ENCODE data around the gene APLF. TPM values are rescaled to one million over a fixed set of nuclear protein-coding genes. Genes with fewer than 3 reads are reported as not detected.
"Not testable (repeated sequence)": the region's sequence is repeated elsewhere in the genome, so short reads cannot be mapped to it uniquely, and the experiment has no call there.

APLF gene
- total RNA-seq, 1 experiment from 2014 or later = 2.1 TPM

DNA sequence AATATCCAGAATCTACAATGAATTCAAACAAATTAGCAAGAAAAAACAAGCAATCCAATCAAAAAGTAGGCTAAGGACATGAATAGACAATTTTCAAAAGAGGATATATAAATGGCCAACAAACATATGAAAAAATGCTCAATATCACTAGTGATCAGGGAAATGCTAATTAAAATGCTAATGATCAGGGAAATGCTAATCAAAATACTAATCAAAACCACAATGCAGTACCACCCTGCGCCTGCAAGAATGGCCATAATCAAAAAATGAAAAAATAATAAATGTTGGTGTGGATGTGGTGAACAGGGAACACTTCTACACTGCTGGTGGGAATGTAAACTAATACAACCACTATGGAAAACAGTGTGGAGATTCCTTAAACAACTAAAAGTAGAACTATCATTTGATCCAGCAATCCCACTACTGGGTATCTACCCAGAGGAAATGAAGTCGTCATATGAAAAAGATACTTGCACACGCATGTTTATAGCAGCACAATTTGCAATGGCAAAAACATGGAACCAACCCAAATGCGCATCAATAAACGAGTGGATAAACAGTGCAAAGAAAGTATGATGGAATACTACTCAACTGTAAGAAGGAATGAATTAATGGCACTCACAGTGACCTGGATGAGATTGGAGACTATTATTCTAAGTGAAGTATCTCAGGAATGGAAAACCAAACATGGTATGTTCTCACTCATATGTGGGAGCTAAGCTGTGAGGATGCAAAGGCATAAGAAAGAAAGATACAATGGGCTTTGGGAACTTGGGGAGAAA is 88.2 kb downstream of the APLF start:
- H3K36me3 ChIP-seq (replicated peaks; ENCODE audit: control insufficient read depth, insufficient read depth, low read length); H3K4me3 ChIP-seq (ENCODE audit: insufficient read depth, low read depth, low read length); H3K27me3 ChIP-seq (ENCODE audit: control insufficient read depth, insufficient read depth, low read length); DNase-seq: not testable (repeated sequence)

DNA sequence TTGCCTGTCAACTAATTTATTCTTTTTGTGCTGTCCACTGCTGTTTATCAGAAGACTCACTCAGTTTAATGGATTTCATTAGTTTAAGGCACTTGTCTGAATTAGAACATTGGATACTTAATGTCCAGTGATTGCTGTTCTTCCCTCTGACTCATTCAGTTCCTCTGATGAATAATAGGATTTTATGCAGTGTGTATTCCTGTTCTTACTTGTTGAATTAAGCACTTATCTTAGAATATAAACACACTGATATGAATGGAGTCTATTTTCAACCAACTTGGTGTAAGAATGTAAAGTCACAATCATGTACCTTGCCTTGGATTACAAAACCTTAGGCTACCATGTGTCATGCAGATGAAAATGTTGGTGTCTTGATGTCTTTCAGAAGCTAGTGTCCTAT is 89.0 kb downstream of the APLF start:
- H3K4me3 ChIP-seq (ENCODE audit: insufficient read depth, low read depth, low read length) = no peak overlapping the region
- no peaks in the 10 kb centered on the region for H3K27me3 ChIP-seq (ENCODE audit: control insufficient read depth, insufficient read depth, low read length)
- H3K36me3 ChIP-seq (replicated peaks; ENCODE audit: control insufficient read depth, insufficient read depth, low read length) = no peaks in the 10 kb centered on the region
- no peak for DNase-seq

GRCh38 chr2:68558576-68558975 is 91.2 kb downstream of the APLF start:
- Histone ChIP-seq H3K4me3 (ENCODE audit: insufficient read depth, low read depth, low read length) (no peak overlapping the region), H3K36me3 (replicated peaks; ENCODE audit: control insufficient read depth, insufficient read depth, low read length) (no peaks in the 10 kb centered on the region), H3K27me3 (ENCODE audit: control insufficient read depth, insufficient read depth, low read length) (no peaks in the 10 kb centered on the region)
- no peak for DNase-seq

- no peak overlapping the region for H3K4me3 ChIP-seq (ENCODE audit: insufficient read depth, low read depth, low read length)
- H3K27me3 ChIP-seq (ENCODE audit: control insufficient read depth, insufficient read depth, low read length) = no peaks in the 10 kb centered on the region
- DNase-seq = no peak
- H3K36me3 ChIP-seq (replicated peaks; ENCODE audit: control insufficient read depth, insufficient read depth, low read length) = no peaks in the 10 kb centered on the region
Measured at GRCh38 chr2:68559692-68560091, 92.3 kb downstream of the APLF start.

DNA sequence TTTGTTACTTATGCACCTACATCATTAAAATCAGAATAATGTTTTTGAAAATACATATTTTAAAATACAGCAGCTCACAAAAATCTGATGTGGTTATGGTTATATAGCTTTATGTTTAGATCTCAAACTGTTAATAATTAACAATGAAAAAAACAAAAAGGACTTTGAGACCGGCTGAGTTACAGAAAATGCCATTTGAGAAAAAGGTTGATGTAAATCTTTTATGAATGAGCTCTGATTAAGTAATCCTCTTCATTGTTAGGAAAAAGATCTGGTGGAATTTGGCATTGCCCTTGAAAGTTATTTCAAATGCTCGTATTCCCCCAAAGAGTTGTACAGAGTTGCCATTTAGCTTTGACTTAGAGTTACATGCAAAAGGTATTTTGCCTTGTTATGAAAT is 93.2 kb downstream of the APLF start:
- Histone ChIP-seq H3K27me3 (ENCODE audit: control insufficient read depth, insufficient read depth, low read length) (no peaks in the 10 kb centered on the region), H3K4me3 (ENCODE audit: insufficient read depth, low read depth, low read length) (no peak overlapping the region), H3K36me3 (replicated peaks; ENCODE audit: control insufficient read depth, insufficient read depth, low read length) (no peaks in the 10 kb centered on the region)
- DNase-seq = no peak

GRCh38 chr2:68561372-68561771 is 94.0 kb downstream of the APLF start:
- Histone ChIP-seq H3K27me3 (ENCODE audit: control insufficient read depth, insufficient read depth, low read length) (no peaks in the 10 kb centered on the region), H3K36me3 (replicated peaks; ENCODE audit: control insufficient read depth, insufficient read depth, low read length) (no peaks in the 10 kb centered on the region), H3K4me3 (ENCODE audit: insufficient read depth, low read depth, low read length) (no peak overlapping the region)
- no peak for DNase-seq

DNA sequence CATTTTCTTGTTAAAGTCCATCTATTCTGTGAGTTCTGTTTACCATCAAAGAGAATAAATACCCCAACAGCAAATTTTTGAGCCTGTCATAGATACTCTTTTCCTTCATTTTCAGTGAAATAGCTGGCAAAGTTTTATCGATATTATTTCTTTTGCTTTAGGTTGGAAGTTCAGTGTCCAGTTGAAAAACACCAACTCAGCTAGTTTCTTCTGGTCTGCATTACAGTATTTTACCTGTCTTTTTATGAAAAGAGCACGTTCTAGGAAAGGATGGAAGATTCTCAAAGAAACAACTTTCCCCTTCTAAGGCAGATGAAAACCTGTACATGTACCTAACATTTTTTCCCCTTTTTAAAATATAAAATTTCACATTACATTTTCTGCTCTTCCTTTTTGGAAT is 95.5 kb downstream of the APLF start:
- H3K4me3 ChIP-seq (ENCODE audit: insufficient read depth, low read depth, low read length) = no peak overlapping the region
- no peak for DNase-seq
- no peaks in the 10 kb centered on the region for H3K36me3 ChIP-seq (replicated peaks; ENCODE audit: control insufficient read depth, insufficient read depth, low read length)
- no peaks in the 10 kb centered on the region for H3K27me3 ChIP-seq (ENCODE audit: control insufficient read depth, insufficient read depth, low read length)

DNA sequence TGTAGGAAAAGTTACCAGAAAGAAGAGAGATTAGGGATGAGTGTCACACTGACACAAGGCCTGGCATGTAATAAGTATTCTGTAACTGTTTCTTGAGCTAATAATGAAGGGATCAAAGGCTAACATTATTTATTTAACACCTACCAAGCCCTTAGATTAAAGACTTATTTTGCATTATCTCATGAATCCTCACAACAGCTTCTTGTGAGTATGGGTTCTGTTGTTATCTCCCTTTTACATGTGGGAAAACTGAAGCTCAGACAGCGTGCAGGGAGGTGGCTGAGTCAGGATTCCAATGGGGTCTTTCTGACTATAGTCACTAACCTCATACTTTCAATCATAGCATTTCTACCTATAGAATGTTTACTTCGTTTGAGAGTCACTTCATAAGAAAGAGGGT is 97.0 kb downstream of the APLF start:
- H3K4me3 ChIP-seq (ENCODE audit: insufficient read depth, low read depth, low read length) = no peak overlapping the region
- no peaks in the 10 kb centered on the region for H3K36me3 ChIP-seq (replicated peaks; ENCODE audit: control insufficient read depth, insufficient read depth, low read length)
- H3K27me3 ChIP-seq (ENCODE audit: control insufficient read depth, insufficient read depth, low read length) = no peaks in the 10 kb centered on the region
- no peak for DNase-seq

DNA sequence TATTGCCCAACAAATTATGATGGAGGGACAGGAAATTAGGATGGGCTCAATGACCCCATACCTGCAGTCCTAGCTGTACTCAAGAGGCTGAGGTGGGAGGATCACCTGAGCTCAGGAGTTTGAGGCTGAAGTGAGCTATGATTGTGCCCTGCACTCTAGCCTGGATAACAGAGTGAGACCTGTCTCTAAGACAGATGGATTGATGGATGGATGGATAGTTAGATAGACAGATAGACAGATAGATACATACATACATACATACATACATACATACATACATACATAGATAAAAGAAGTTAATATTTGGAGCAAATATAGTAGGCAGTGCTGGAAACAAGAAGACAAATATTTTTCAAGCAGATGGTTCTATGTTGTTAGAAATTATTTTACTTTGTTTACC is 97.9 kb downstream of the APLF start:
- no peak for DNase-seq
- no peaks in the 10 kb centered on the region for H3K27me3 ChIP-seq (ENCODE audit: control insufficient read depth, insufficient read depth, low read length)
- H3K4me3 ChIP-seq (ENCODE audit: insufficient read depth, low read depth, low read length) = no peak overlapping the region
- H3K36me3 ChIP-seq (replicated peaks; ENCODE audit: control insufficient read depth, insufficient read depth, low read length) = no peaks in the 10 kb centered on the region

- Histone ChIP-seq H3K27me3 (ENCODE audit: control insufficient read depth, insufficient read depth, low read length) (no peaks in the 10 kb centered on the region), H3K4me3 (ENCODE audit: insufficient read depth, low read depth, low read length) (no peak overlapping the region), H3K36me3 (replicated peaks; ENCODE audit: control insufficient read depth, insufficient read depth, low read length) (no peaks in the 10 kb centered on the region)
- DNase-seq = no peak
Measured at GRCh38 chr2:68565858-68566257, 98.5 kb downstream of the APLF start.

GRCh38 chr2:68566362-68566761 is 99.0 kb downstream of the APLF start:
- no peaks in the 10 kb centered on the region for H3K27me3 ChIP-seq (ENCODE audit: control insufficient read depth, insufficient read depth, low read length)
- H3K4me3 ChIP-seq (ENCODE audit: insufficient read depth, low read depth, low read length) = no peak overlapping the region
- no peaks in the 10 kb centered on the region for H3K36me3 ChIP-seq (replicated peaks; ENCODE audit: control insufficient read depth, insufficient read depth, low read length)
- DNase-seq = no peak

- Histone ChIP-seq H3K27me3 (ENCODE audit: control insufficient read depth, insufficient read depth, low read length) (no peaks in the 10 kb centered on the region), H3K36me3 (replicated peaks; ENCODE audit: control insufficient read depth, insufficient read depth, low read length) (no peaks in the 10 kb centered on the region), H3K4me3 (ENCODE audit: insufficient read depth, low read depth, low read length) (no peak overlapping the region)
- no peak for DNase-seq
Measured at GRCh38 chr2:68568116-68568515, 100.7 kb downstream of the APLF start.

GRCh38 chr2:68569604-68570003 is 102.2 kb downstream of the APLF start:
- H3K36me3 ChIP-seq (replicated peaks; ENCODE audit: control insufficient read depth, insufficient read depth, low read length) = no peaks in the 10 kb centered on the region
- DNase-seq = no peak
- H3K4me3 ChIP-seq (ENCODE audit: insufficient read depth, low read depth, low read length) = no peak overlapping the region
- H3K27me3 ChIP-seq (ENCODE audit: control insufficient read depth, insufficient read depth, low read length) = no peaks in the 10 kb centered on the region

DNA sequence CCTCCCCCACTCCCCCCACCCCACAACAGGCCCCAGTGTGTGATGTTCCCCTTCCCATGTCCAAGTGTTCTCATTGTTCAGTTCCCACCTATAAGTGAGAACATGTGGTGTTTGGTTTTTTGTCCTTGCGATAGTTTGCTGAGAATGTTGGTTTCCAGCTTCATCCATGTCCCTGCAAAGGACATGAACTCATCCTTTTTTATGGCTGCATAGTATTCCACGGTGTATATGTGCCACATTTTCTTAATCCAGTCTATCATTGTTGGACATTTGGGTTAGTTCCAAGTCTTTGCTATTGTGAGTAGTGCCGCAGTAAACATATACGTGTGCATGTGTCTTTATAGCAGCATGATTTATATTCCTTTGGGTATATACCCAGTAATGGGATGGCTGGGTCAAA is 103.0 kb downstream of the APLF start:
- not testable (repeated sequence) for H3K27me3 ChIP-seq (ENCODE audit: control insufficient read depth, insufficient read depth, low read length); H3K36me3 ChIP-seq (replicated peaks; ENCODE audit: control insufficient read depth, insufficient read depth, low read length); H3K4me3 ChIP-seq (ENCODE audit: insufficient read depth, low read depth, low read length); DNase-seq

DNA sequence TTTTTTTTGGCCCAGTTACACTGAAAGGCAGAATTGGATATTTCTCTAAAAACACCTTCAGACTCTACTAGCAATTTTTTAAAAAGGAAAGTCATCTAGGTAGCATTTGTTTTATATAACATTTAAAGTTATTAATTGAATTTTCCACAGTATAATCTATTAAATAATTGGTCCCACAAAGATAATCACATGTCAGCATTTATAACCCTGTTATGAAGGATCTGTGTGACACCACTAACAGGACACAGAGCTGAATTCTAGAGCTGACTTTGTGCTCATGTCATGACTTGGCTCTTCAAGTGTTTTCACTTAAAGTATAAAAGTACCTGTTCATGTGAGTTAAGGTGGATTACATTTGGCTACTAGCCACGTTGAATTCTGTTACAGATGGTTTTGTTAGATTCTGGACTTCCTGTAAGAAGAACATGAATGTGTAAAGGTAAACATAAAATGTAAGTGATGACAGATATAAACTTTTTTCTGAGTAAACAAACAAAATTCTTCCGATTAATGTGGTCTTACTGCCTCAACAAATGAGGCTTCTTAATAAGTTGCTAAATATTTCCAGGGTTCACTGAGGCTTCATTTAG is 106.9 kb downstream of the APLF start:
- Histone ChIP-seq H3K4me3 (ENCODE audit: insufficient read depth, low read depth, low read length) (no peak overlapping the region), H3K36me3 (replicated peaks; ENCODE audit: control insufficient read depth, insufficient read depth, low read length) (no peaks in the 10 kb centered on the region), H3K27me3 (ENCODE audit: control insufficient read depth, insufficient read depth, low read length) (no peaks in the 10 kb centered on the region)
- DNase-seq = no peak

All from H7 (cell line).